Sigmoid colon (tissue), 4 donors: ENCODE data around the gene ERAS.

ENCODE experiments used
- EP300 ChIP-seq, 4 donors: sonication (generic); formaldehyde crosslinking; IDR thresholded peaks; one replicate each; pipeline ENCODE4 v1.6.1; 2017; ENCODE audit warnings: antibody characterized with exemption in 4 of 4
- POLR2A ChIP-seq, 2 donors: fragments of 450-650 bp; IDR thresholded peaks; one replicate each; pipeline ENCODE4 v1.6.1; 2016; ENCODE audit warnings: antibody characterized with exemption in 2 of 2, mild to moderate bottlenecking in 2 of 2, moderate library complexity in 2 of 2
- TF ChIP-seq, protein P1 (sequence below), 4 experiments: fragments of 450-650 bp in 3 of 4; fragments of 200-600 bp in 1 of 4; IDR thresholded peaks; one replicate each; pipeline ENCODE4 v1.5.1; 2016 to 2019; ENCODE audit warnings: antibody characterized with exemption in 4 of 4, mild to moderate bottlenecking in 3 of 4, moderate library complexity in 2 of 4

DNA sequence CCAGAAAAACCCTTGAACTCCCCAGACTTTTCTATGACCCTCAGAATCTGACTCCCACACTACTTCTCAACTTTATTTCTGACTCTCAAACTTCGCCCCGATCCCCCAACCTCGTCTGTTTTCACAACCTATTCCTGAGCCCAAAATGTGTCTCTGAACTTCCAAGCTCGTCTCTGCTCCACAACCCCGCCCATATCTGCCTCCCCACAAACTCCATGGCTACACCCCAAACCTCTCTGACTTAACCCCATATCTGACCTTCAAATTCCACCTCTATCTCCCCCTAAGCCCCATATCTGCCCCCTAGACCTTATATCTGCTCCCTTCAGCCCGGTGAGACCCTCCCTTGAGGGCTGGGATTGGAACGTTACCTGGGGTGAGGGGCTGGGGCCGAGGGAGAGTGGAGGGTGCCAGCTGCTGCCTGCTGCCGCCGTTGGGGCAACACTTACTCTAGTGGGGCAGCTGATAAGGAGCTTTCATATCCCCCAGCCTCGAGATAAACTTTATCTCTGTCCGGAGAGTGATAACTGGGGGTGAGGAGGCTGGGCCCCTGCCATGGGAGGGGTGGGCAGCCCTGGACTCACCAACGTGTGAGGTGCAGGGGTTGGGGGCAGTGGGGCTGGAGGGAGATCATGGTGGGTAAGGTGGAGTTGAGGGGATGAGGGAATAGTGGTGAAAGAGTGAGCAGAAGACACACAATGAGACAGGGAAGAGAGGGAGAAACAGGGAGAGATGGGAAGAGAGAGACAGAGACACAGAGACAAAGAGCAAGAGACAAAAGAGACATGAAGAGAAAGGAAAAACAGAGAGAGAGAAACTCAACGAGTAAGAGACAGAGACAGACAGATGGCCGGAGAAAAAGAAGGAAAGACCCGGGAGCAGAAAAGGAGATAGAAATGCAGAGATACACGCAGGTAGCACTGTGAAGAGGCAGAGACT lies 38.5 kb upstream of the ERAS start:
- TF ChIP-seq EP300 (IDR thresholded peaks at IDR 0.05) (no peak), POLR2A (IDR thresholded peaks at IDR 0.05) (no peak)
- TF ChIP-seq, protein P1, sequence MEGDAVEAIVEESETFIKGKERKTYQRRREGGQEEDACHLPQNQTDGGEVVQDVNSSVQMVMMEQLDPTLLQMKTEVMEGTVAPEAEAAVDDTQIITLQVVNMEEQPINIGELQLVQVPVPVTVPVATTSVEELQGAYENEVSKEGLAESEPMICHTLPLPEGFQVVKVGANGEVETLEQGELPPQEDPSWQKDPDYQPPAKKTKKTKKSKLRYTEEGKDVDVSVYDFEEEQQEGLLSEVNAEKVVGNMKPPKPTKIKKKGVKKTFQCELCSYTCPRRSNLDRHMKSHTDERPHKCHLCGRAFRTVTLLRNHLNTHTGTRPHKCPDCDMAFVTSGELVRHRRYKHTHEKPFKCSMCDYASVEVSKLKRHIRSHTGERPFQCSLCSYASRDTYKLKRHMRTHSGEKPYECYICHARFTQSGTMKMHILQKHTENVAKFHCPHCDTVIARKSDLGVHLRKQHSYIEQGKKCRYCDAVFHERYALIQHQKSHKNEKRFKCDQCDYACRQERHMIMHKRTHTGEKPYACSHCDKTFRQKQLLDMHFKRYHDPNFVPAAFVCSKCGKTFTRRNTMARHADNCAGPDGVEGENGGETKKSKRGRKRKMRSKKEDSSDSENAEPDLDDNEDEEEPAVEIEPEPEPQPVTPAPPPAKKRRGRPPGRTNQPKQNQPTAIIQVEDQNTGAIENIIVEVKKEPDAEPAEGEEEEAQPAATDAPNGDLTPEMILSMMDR (IDR thresholded peaks at IDR 0.05) = no peak
